Measurements from ENCODE around the gene PARN. TPM values are rescaled to one million over a fixed set of nuclear protein-coding genes. Genes with fewer than 3 reads are reported as not detected.
A peak's percentile ranks its signal among the peaks of the same experiment; 100 is the strongest.

Gene PARN
- polyA plus RNA-seq, 2 of the 4 experiments (the other 2 are of a cell fraction), result 40.0 to 58.6 TPM

DNA sequence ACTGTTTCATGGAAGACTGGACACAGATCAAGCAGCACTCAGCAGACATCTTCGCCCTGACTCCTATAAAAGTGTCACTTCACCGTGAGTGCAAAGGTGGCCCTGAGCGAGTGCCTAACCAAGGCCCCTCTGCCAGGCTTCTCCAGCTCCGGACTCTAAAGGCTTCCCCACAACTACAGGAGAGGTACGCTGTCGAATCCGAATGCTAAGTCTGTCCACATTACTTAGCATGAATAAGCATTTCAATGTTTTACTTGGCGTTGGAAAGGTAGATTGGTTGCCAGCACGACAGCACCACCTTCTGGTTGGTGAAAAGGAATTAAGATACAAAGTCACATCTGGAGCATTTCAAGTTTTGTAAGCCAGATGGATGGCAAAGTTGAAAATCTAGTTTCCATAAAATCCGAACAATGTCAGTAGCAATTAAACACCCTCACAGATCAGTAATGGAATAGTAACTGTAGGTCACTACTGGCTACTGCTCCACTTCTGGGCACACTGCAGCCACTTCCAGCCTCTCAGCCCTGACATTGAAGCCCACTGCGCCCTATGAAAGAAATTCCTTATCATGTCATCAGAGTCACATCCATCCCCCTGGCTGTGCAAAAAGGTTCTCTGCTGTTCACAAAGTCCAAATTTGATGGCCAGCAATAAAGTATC is 100.9 kb downstream of the PARN start (continued):
- TF ChIP-seq, protein P1, sequence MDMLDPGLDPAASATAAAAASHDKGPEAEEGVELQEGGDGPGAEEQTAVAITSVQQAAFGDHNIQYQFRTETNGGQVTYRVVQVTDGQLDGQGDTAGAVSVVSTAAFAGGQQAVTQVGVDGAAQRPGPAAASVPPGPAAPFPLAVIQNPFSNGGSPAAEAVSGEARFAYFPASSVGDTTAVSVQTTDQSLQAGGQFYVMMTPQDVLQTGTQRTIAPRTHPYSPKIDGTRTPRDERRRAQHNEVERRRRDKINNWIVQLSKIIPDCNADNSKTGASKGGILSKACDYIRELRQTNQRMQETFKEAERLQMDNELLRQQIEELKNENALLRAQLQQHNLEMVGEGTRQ (IDR thresholded peaks at IDR 0.05), result no peak
- TF ChIP-seq FOXS1 (CRISPR knock-in tag; IDR thresholded peaks at IDR 0.05) (peak; percentile 62; the same call in 1 of the 2 replicates), SMC3 (IDR thresholded peaks at IDR 0.05) (peak; percentile 97), KDM5A (IDR thresholded peaks at IDR 0.05) (no peak), NPAS2 (CRISPR knock-in tag; IDR thresholded peaks at IDR 0.05; ENCODE audit: borderline replicate concordance) (no peak), BHLHE40 (IDR thresholded peaks at IDR 0.05; ENCODE audit: low read depth, low read length) (no peak), NFE2L2 (conservative IDR thresholded peaks at IDR 0.05; ENCODE audit: low read length) (peak; percentile 76), MAFK (IDR thresholded peaks at IDR 0.05; ENCODE audit: partially characterized antibody) (peak; percentile 96), CHD2 (IDR thresholded peaks at IDR 0.05; ENCODE audit: low read length, partially characterized antibody) (no peak), JUNB (IDR thresholded peaks at IDR 0.05) (no peak), NR3C1 (IDR thresholded peaks at IDR 0.05) (no peak), ZSCAN20 (CRISPR knock-in tag; IDR thresholded peaks at IDR 0.05) (no peak), FOSB (CRISPR knock-in tag; IDR thresholded peaks at IDR 0.05) (no peak), HOXB5 (CRISPR knock-in tag; IDR thresholded peaks at IDR 0.05) (no peak), HDAC2 (IDR thresholded peaks at IDR 0.05) (no peak), KDM1A (IDR thresholded peaks at IDR 0.05; ENCODE audit: low read depth) (no peak), MAZ (IDR thresholded peaks at IDR 0.05; ENCODE audit: borderline replicate concordance, low read depth, low read length) (no peak), ZNF302 (CRISPR knock-in tag; IDR thresholded peaks at IDR 0.05) (no peak), CHD4 (IDR thresholded peaks at IDR 0.05; ENCODE audit: borderline replicate concordance) (no peak), RAD21 (conservative IDR thresholded peaks at IDR 0.05 in 1 of 2, IDR thresholded peaks at IDR 0.05 in 1 of 2) (peak; percentile 99 to 100), TP53 (CRISPR knock-in tag; IDR thresholded peaks at IDR 0.05) (no peak), POLR2AphosphoS2 (conservative IDR thresholded peaks at IDR 0.05; ENCODE audit: low read length) (no peak), ZFP36 (IDR thresholded peaks at IDR 0.05; ENCODE audit: borderline replicate concordance, partially characterized antibody) (no peak), RARB (CRISPR knock-in tag; IDR thresholded peaks at IDR 0.05) (no peak), RNF2 (IDR thresholded peaks at IDR 0.05; ENCODE audit: borderline replicate concordance, low read depth) (no peak), EP300 (IDR thresholded peaks at IDR 0.05) (peak; percentile 35 to 44; a peak in 2 of 5 replicates), PHF8 (IDR thresholded peaks at IDR 0.05; ENCODE audit: borderline replicate concordance, low read depth) (no peak), POLR2A (IDR thresholded peaks at IDR 0.05; ENCODE audit: low read length) (peak; percentile 23; the same call in 1 of the 2 replicates), GATA3 (IDR thresholded peaks at IDR 0.05; ENCODE audit: borderline replicate concordance) (no peak), SREBF2 (IDR thresholded peaks at IDR 0.05) (no peak), CEBPB (IDR thresholded peaks at IDR 0.05) (0 out of 4 replicates have a peak, but pooled peaks of 1 of the 2 experiments have one; percentile 8), MYC (IDR thresholded peaks at IDR 0.05; ENCODE audit: borderline replicate concordance, low read length) (no peak), RCOR1 (IDR thresholded peaks at IDR 0.05; ENCODE audit: low read depth, low read length) (no peak), HEYL (CRISPR knock-in tag; IDR thresholded peaks at IDR 0.05) (no peak), RFX5 (IDR thresholded peaks at IDR 0.05) (no peak), CBX8 (IDR thresholded peaks at IDR 0.05) (no peak)
- TF ChIP-seq, protein P2, sequence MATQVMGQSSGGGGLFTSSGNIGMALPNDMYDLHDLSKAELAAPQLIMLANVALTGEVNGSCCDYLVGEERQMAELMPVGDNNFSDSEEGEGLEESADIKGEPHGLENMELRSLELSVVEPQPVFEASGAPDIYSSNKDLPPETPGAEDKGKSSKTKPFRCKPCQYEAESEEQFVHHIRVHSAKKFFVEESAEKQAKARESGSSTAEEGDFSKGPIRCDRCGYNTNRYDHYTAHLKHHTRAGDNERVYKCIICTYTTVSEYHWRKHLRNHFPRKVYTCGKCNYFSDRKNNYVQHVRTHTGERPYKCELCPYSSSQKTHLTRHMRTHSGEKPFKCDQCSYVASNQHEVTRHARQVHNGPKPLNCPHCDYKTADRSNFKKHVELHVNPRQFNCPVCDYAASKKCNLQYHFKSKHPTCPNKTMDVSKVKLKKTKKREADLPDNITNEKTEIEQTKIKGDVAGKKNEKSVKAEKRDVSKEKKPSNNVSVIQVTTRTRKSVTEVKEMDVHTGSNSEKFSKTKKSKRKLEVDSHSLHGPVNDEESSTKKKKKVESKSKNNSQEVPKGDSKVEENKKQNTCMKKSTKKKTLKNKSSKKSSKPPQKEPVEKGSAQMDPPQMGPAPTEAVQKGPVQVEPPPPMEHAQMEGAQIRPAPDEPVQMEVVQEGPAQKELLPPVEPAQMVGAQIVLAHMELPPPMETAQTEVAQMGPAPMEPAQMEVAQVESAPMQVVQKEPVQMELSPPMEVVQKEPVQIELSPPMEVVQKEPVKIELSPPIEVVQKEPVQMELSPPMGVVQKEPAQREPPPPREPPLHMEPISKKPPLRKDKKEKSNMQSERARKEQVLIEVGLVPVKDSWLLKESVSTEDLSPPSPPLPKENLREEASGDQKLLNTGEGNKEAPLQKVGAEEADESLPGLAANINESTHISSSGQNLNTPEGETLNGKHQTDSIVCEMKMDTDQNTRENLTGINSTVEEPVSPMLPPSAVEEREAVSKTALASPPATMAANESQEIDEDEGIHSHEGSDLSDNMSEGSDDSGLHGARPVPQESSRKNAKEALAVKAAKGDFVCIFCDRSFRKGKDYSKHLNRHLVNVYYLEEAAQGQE (IDR thresholded peaks at IDR 0.05), result no peak
- TF ChIP-seq, protein P3, sequence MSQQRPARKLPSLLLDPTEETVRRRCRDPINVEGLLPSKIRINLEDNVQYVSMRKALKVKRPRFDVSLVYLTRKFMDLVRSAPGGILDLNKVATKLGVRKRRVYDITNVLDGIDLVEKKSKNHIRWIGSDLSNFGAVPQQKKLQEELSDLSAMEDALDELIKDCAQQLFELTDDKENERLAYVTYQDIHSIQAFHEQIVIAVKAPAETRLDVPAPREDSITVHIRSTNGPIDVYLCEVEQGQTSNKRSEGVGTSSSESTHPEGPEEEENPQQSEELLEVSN (IDR thresholded peaks at IDR 0.05; ENCODE audit: borderline replicate concordance, low read depth), result no peak
- TF ChIP-seq, protein P4, sequence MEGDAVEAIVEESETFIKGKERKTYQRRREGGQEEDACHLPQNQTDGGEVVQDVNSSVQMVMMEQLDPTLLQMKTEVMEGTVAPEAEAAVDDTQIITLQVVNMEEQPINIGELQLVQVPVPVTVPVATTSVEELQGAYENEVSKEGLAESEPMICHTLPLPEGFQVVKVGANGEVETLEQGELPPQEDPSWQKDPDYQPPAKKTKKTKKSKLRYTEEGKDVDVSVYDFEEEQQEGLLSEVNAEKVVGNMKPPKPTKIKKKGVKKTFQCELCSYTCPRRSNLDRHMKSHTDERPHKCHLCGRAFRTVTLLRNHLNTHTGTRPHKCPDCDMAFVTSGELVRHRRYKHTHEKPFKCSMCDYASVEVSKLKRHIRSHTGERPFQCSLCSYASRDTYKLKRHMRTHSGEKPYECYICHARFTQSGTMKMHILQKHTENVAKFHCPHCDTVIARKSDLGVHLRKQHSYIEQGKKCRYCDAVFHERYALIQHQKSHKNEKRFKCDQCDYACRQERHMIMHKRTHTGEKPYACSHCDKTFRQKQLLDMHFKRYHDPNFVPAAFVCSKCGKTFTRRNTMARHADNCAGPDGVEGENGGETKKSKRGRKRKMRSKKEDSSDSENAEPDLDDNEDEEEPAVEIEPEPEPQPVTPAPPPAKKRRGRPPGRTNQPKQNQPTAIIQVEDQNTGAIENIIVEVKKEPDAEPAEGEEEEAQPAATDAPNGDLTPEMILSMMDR (IDR thresholded peaks at IDR 0.05), result peak; percentile 94
- TF ChIP-seq, protein P5, sequence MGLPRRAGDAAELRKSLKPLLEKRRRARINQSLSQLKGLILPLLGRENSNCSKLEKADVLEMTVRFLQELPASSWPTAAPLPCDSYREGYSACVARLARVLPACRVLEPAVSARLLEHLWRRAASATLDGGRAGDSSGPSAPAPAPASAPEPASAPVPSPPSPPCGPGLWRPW (IDR thresholded peaks at IDR 0.05), result no peak
